T-helper 1 cell treated with Interleukin-12 subunit alpha and Interleukin-12 subunit beta and Interleukin-4 antibody, amounts not matched to agents 30 ng/mL and 1 ng/mL, for 36 hours (primary cell): ENCODE results near the gene FAM50B. TPM values are rescaled to one million over a fixed set of nuclear protein-coding genes. Genes with fewer than 3 reads are reported as not detected.

ENCODE experiments used
- intact Hi-C: fragments of 100-400 bp; cut with micrococcal nuclease; formaldehyde crosslinking; loops from one replicate; pipeline ENCODE4 v1.15.1; 2024
- total RNA-seq: library from RNA; stranded (reverse); gene quantifications from 2 replicates; pipeline ENCODE4 v1.2.3, GENCODE V29; 2022

Gene FAM50B
- total RNA-seq, 1 donor from 2014 or later, result 9.5 TPM

DNA sequence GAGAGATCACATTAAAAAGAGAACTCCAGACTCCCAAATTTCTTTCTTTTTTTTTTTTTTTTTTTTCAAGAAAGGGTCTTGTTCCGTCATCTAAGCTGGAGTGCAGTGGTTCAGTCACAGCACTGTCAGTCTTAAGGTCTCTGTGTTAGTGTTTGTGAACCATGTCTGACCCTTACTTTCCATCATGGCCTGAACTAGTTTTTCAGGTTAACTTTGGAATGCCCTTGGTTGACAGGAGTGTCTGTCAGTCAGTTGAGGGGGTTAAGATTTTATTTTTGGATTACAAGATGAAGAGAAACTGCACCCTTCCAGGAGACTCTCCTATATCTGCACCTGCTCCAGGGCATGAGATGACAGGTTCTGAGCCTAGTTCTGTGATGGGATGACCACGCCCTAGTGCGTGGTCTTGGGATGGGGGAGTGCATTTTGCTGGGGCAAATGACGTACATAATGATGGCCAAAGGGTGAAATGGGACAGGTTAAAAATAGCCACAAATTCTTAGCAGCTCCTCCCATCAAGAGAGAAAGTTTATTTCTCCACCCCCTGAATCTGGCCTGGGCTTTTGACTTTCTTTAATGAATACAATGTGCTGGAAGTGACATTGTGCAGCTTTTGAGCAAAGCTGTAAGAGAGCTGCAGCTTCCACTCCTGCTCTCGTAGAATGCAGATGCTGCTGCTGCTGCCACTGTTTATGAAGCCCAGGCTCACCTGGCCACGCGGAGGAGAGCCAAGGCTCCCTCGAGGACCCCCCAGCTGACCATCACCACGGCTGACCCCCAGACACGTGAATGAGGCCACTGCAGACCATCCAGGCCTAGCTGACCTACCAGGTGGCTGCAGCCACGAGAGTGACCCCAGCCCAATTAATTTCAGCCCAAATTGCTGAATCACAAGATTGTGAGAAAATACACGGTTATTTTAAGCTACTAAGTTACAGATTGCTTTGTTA lies 29.7 kb upstream of the FAM50B start:
- intact Hi-C loops, result no loop called here

- intact Hi-C loops, result no loop called here
These were observed 28.6 kb upstream of the FAM50B start for GRCh38 chr6:3820563-3820962.

DNA sequence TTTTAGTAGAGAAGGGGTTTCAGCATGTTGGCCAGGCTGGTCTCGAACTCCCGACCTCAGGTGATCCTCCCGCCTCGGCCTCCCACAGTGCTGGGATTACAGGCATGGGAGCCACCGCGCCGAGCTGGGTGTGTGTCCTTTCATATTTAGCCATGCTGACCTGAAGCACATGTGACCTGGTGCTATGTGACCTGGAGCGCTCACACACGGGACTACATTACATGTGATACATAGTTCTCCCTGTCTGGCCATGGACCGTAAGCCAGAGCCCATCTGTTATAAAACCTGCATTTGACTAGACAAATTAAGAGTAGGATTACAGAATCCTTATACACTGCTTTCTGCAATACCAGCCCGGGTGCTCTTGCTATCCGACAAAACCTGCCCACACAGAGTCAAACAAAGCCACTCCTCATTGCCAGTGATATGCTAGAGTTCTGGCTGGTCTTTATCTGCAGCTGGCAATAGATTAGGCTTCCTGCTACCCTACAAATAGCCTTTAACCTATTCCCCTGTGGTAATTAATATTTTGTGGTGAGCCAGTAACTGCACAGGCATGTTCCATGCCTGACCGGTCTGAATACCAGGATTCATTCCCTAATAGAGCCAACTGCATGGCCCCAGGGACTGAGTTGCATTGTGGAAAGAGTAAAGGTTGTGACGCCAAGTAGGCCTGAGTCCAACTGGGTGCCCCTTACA lies 26.3 kb upstream of the FAM50B start:
- intact Hi-C loops, result no loop called here

GRCh38 chr6:3823671-3824070 lies 25.5 kb upstream of the FAM50B start:
- intact Hi-C loops, result no loop called here

GRCh38 chr6:3825331-3825831 lies 23.8 kb upstream of the FAM50B start:
- intact Hi-C loops, result no loop called here

DNA sequence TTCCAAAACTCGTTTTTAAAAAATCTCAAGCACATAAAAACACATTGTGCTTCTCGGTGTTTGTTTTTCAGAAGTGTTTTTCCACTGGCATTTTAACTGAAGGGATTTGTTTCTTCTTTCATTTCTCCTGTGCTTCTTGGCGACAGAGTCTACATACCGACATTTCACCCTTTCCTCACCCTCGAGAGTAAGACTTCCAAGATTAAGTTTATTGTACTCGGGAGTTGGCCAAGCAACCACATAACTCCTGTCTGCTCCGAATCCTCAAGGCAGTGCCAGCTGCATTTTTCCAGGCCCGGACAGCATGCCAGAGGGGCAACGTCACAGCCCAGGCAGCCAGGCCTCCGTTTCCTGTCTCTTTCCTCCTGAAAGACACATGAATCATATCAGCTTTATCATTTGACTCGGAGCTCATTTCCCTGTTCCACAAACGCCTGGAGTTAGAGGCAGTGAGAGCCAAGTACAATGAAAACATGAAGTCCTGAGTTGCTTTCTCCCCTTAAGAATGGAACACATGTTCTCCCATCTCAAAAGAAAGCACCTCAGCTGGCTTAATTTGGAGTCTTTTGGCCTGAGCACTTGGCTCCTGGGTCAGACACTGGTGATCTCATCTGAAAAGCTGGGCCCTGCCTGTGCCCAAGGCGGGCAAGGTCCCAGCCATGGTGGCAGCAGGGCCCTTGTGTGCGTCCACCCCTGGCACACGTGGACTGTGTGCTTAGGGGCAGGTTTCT lies 23.2 kb upstream of the FAM50B start:
- intact Hi-C loops, result no loop called here

DNA sequence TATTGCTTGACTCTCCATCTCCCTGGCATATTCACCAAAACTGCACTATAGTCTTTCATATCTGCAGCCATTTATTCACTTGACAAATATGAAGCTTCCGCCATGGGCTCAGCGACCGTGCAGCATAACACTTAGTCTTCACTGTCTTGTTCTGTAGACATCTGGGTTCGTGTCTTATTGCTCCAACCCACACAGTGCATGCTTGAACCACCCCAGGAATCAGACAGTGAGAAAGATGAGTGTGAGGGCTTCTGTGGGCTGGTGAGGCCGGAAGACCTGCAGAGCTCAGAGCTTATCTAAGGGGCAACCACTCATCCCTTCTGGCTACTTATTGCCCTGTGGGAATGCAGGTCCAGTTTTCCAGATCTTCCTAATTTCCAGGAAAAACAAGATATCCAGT lies 19.9 kb upstream of the FAM50B start:
- intact Hi-C loops, result no loop called here

- intact Hi-C loops, result no loop called here
These were observed 18.4 kb upstream of the FAM50B start for GRCh38 chr6:3830806-3831205.

- intact Hi-C loops, result no loop called here
These were observed 17.2 kb upstream of the FAM50B start for GRCh38 chr6:3831761-3832530.

GRCh38 chr6:3835055-3835731 lies 14.0 kb upstream of the FAM50B start:
- intact Hi-C loops, result no loop called here

DNA sequence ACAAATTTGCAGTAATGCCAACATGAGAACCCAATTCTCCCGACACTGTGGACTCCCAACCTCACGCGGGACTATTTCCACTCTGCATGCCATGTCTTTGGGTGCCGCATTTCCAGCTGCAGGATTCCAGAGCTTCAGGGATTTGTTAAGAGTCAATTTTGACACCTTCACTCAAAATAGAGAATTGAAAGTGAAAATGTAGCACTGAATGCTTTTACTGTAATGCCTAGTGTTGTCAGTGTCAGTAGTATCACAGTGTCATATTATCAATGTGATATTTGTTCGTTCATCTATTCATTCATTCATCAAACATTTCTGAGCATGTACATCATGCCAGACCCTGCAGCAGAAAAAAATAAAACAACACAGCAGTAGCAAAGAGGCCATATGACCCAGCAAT lies 13.4 kb upstream of the FAM50B start:
- intact Hi-C loops, result no loop called here

GRCh38 chr6:3836566-3836965 lies 12.6 kb upstream of the FAM50B start:
- intact Hi-C loops, result no loop called here

DNA sequence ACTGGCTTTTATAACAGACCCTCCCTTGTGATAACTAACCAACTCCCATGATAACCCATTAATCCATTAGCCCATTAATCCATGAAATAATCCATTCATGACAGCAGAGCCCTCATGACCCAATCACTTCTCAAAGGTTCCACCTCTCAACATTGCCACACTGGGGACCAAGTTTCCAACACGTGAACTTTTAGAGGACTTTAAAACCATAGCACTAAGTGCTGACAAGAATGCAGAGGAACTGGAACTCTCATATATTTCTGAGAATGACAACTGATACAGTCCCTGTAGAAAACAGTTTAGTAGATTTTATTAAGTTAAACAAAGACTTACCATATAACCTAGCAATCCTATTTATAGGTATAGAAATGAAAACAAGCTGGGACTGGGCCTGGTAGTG lies 11.4 kb upstream of the FAM50B start:
- intact Hi-C loops, result no loop called here

GRCh38 chr6:3838992-3839867 lies 9.9 kb upstream of the FAM50B start:
- intact Hi-C loops, result no loop called here

DNA sequence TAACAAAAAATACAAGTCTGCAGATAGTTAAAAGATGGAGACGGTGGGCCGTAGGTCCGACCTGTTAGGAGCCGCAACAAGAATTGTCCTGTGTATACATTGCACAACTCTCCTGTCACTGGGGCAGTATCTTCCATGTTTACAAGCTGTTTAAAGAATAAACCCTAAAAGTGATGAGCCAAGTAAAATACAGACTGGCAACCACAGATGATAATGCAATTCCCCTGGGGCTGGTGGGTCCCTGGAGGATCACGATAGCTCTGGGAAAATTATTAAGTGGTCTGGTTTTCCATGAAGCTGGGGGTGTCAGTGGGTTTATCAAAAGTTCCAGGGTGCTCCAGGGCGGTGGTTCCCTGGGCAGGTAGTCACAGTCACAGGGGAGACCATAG lies 8.1 kb upstream of the FAM50B start:
- intact Hi-C loops, result loop anchor here (10.0 kb wide), 2 partner anchors 716 to 1076 kb away; partner anchors contain the start of gene WRNIP1

DNA sequence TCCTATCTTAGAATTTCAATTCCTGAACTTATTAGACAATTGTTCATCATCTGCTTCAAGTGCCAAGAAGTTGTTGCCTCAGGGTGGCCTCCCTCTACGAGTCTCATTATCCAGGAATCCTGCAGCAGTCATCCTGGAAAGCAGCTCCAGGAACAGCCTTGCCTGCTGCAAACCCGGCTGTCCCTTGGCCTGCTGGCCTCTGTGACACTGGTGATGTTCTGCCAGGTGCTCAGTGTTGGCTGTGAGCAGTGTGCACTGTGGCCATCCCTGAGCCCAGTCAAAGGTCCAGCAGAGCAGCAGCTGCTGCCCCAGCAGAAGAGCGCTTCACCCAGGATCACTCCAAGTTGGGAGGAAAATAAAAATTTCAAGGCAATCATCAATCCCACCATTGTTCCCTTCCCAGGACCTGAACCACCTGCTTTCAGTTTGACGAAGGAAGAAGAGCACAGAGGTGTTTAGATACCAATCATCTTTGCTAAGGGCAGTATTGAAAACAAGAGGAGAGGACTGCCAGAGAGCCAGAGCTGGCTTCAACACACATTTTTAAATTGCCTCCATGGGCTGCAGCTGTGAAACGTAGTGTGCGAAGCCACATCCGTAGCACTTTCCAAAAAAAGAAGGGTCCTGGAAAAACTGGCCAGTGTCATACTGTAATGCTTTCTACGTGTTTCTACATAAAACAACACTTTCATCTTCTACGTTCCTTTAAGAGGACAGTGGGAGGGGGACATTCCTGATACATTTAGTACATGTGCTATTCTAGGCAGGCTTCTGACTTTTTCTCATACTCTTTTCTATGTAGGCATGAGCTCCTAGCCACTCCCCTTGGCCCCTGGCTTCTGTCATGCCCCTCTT lies 7.2 kb upstream of the FAM50B start:
- intact Hi-C loops, result loop anchor here (10.0 kb wide), 2 partner anchors 717 to 1077 kb away; partner anchors contain the start of gene WRNIP1

GRCh38 chr6:3843379-3844096 lies 5.6 kb upstream of the FAM50B start:
- intact Hi-C loops, result loop anchor here (10.0 kb wide), 2 partner anchors 719 to 1079 kb away; partner anchors contain the start of gene WRNIP1
